NCI-H2107 (cell line): Measurements from ENCODE around the gene TAL1.

ENCODE experiments used
- DNase-seq: peaks from one replicate; lab custom pipeline; 2025; lab: John Stamatoyannopoulos, UW

Gene TAL1

DNA sequence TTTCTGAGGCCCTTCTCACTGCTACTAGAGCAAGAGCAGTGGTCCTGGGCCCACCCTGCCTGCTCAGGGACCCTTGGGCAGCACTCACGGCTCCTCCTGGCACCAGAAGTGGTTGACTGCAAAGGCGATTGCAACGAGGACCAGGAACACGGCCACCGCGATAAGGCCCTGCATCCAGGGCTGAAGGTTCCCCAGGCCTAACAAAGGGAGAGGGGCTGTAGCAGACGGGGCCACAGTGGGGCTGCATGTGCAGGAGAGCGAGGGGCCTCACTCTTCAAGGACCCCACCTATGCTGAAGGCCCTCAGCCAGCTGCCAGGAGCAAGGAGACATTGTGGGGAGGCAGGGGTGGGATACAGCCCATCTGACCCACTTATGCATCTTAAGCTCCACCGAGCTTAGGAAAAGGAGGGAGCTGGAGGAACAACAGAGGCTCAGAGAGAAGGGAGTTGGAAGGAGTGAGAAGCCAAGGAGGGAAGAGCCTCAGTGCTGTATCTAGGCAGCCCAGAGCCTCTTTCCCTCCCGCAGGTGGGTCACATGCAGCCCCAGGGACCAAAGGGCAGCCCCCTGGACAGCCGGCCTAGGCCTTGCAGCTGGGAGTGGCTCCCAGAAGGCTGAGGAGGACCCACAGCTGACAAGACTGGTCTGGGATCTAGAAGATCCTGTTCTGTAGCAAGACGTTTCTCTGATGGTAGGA, 44.6 kb downstream of the TAL1 start:
- DNase-seq = no peak

DNA sequence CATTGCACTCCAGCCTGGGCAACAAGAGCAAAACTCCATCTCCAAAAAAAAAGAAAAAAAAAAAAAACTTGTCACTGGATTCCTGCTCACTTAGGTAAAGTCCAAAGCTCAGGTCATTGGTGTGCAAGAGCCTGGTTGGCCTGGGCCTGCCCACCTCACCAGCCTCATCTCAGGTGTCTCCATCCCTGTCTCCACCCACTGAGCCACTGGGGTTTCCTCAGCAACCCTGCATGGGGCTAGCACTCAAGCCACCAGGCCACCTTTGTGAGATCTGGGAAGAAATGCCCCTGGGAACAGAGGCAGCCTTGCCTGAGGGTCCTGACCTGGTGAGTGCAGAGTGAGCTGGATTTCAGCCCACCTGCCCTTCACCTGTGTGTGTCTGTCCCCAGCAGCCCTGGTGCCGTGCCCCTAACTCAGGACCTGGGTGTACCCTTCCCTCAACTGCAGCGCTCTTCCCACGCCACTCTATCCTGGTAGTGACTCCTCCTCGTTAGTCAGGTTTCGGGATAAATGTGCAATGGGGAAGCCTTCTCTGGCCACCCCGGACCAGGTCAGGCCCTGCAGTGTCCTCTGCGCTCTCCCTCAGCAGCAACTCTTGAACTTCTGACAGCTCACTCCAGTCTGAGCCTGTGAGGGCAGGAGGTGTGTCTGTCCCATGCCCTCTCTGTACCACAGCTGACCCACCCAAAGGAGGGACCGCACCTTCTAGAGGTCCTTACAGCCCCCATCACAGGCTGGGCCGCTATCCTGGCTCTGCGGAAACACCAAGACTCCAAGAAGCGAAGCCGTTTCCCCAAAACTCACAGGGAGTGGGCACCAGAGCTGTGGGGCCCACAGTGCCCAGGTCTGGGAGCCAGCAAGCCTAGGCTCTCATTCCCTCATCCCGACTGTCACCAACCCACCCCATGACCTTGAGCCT, 45.5 kb downstream of the TAL1 start:
- DNase-seq = no peak

DNA sequence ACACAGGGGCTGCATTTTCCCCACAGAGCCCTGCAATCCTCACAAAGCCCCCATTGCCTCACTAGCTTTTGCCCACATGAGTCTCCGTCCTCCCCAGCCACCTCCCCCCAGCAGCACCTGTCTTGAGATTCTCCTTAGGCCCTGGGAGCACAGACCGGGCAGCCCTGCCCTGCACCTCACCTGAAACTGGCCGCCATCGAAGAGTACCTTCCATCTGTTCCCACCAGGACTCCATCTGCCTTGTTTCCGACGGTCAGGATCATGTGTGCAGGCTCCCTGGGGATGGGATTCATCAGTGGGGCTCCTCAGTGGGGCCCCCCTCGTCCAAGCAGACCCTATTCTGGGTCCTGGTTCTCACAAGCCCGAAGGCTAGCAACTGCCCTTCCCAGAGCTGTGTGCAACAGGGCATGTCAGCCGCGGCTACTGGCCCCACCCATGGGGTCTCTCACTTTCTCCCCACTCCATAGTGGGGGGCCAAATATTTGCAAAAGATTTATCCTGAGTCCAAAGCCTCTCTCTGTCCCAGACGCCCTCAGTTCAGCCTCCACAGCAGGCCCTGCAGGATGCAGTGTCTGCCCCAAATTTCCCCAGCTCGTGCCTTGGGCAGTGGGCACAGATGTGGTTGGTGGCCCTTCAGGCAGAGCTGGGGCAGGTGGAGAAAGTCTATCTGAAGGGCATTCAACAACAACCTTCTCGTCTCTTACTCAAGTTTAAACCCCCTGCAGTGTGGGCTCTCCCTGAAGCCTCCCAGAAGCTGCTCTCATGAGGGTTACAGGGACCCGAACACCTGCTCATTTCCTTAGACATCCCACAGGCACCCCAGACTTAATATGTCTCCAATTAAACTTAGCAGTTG, 47.0 kb downstream of the TAL1 start:
- no peak for DNase-seq

DNA sequence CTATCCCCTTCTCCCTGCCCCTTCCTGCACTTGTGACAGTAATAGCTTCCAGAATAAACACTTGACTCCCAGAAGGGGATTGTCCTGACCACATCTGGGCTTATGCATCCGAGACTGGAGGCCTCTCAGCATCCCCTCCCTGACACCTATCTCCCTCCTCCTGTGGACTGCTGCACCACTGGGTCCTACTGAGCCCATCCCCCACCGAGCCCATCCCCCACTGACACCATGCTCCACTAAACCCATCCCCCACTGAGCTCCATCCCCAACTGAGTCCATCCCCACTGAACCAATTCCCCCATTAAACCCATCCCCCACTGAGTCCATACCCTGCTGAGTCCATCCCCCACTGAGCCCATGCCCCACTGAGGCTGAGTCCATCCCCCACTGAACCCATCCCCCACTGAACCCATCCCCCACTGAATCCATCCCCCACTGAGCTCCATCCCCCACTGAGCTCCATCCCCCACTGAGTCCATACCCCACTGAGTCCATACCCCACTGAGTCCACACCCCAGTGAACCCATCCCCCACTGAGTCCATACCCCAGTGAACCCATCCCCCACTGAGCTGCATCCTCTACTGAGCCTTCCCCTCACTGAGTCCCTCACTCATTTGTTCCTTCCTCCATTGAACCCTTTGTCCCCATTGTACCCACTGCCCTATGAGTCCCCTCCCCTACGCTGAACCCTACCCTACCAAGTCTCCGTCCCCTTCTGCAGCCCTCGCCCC, 47.8 kb downstream of the TAL1 start:
- no peak for DNase-seq

DNA sequence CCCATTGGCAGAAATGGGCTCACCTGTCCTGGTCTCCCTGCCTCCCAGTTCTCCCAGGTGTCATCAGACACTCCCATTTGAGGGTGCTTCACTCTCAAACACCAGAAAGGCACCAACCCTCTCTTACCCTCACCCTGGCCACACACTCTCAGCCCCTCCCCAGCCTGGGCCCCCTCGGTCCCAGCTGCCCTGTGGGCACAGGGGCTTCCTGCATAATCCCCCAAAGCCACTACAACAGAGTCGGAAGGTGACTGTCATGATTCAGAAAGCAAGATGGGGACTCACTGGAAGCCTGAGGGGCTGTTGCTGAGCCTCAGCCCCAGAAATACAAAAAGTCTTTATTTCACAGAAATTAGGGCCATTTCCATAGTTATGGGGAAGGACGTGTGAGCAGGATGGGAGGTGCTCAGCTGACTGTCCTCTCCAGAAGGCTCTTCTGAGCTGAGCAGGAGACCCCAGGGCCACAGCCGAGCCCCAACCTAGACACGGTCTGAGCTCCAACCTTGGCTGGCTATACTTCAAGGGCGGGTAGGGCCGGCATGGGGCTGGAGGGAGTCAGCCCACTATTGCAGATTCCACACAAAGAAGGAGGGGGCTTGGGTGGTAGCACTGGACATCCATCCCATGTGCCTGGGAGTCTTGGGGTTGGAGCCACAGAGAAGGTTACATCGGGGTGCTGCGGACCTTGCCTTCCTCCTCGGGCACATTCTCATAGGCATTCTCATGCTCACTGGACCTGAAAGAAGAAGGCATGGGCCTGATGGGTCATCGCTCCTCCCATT, 48.5 kb downstream of the TAL1 start:
- DNase-seq = no peak

DNA sequence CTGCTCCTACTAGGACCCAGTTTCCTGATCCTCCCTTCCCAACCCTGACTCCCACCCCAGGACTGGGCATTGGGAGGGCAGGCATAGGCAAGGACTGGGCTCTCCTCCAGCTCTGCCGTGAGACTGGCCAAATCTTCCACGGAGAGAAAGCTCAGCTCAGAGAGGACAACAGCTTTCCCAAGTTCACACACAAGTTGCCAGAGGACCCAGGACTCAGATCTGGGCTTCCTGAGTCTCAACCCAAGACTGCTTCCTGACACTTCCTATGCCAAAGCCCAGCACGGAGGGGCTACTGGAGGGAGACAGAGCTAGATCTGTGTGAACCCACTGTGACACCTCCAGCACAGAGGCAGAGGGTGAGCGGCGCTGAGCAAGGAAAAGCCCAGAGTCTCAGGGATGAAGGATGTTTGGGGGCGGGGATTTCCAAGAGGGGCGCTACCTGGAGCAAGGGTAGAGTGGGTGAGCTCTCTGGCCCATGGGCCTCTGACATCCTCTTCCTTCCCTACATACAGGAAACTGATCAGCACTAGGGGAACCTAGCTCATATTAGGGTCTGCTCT, 49.3 kb downstream of the TAL1 start:
- no peak for DNase-seq

DNA sequence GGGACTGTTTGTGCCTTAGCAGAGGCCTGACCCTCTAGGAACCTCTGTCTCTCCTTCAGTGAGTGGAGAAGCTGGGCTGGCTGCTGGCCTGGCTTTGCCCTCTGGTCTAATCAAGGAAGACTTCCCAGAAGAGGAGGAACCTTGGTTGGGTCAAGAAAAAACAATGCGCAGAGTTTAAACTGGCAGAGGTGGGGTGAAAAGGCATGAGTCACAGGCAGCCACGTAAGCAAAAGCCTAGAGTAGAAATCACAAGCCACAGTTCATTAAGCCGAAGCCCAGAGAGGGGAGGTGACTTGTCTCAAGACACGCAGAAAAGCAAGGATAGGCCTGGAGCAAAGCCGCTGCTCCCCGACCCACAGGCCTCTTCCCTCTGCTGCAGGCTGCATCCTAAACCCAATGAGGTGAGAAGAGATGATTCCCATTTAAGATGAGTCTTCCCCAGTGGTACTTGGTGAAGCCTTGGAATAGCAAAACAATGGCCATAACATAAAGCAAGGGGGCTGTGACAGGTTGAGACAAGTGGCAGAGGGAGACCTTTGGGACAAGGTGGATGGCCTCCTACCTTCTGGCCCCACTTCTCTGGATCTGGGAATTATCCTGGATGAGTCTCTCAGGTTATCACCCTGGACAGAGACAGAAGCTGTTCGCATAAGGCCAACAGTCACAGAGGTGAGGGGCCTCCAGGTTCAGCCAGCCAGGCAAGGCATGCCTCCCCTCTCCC, 49.9 kb downstream of the TAL1 start:
- no peak for DNase-seq

DNA sequence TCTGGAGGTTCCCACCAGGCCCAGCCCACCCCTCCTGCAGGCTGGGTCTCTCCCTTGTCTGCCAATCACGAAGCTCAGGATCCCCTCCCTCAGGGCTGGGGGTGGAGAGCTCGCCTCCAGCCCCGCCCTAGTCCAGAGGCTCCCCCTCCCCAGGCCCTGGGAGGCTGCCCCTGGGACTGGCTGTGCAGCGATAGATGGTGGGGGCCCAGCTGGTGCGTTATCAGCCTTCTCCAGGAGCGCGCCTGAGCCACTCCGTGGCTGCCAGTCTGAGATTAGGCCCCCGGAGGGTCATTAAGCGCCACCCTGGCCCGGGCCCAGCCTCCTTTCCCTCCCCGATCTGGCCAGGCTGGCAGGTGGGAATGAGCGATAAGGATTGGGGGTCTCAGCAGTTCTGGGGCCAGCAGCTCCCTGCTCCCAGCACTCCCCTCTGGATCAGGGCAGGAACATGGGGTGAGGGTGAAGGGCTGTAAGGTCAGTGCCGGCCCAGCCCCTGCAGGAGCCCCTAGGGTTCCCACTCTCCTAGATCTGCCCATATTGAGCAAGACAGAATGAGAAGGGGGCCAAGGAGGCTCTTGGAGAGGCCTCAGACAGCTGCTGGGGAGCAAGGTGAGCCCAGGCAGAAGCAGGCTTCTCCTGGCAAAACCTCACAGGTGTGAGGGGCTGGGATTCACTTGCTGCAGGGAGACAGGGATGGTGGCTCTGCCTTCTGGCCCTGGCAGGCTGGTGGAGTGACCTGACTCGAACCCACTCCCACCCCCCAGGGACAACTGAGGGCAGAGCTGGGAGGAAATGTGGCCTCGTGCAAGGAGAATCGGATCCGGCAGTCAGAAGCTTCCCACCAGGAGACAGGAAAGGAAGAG, 50.7 kb downstream of the TAL1 start:
- no peak for DNase-seq

DNA sequence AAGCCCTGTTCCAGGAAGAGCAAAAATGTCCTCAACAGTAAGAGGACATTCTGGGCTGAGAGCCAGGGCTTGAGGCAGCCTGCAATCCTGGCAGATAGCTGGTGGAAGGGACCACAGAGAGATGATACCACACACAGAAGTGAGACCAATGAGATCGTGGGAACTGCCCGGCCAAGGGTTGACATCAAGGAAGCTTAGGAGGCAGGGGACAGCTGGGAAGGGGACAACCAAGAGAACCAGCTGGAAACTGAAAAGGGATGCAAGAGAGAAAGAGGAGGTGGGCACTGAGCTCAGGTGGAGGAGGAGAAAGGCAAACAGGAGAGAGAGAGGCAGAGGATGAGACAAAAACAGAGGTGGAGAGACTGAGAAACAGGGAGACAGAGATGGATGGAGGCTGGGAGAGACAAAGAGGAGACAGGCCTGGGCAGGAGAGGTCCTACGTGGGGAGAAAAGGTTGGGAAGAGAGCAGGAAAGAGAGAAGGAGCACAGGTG, 51.4 kb downstream of the TAL1 start:
- DNase-seq = no peak

DNA sequence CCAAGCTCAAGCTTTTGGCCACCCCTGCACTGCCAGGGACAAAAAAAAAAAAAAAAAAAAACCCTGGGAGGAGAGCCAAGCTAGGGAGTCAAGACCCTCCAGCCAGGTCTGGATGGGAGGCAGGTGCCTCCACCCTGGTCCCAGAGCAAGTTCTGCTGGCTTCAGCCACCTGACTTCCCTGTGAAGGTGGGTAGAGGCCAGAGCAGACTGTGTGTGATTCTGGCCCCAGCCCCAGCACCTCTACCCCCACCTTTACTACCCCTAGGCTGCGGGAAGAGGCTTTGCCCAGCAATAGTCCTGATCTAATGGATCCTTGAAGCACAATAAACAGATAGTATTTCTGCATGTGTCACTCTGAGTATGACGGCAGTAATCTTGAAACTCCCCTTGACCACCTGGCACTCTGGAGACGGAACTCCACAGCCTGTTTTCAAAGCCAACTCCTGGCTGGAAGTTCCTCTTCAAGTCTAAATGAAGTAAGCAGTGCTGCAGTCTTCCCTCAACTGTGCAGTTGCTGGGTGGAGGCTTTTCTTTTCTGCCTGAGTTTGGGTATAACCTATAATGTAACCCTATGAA, 51.9 kb downstream of the TAL1 start:
- no peak for DNase-seq

DNA sequence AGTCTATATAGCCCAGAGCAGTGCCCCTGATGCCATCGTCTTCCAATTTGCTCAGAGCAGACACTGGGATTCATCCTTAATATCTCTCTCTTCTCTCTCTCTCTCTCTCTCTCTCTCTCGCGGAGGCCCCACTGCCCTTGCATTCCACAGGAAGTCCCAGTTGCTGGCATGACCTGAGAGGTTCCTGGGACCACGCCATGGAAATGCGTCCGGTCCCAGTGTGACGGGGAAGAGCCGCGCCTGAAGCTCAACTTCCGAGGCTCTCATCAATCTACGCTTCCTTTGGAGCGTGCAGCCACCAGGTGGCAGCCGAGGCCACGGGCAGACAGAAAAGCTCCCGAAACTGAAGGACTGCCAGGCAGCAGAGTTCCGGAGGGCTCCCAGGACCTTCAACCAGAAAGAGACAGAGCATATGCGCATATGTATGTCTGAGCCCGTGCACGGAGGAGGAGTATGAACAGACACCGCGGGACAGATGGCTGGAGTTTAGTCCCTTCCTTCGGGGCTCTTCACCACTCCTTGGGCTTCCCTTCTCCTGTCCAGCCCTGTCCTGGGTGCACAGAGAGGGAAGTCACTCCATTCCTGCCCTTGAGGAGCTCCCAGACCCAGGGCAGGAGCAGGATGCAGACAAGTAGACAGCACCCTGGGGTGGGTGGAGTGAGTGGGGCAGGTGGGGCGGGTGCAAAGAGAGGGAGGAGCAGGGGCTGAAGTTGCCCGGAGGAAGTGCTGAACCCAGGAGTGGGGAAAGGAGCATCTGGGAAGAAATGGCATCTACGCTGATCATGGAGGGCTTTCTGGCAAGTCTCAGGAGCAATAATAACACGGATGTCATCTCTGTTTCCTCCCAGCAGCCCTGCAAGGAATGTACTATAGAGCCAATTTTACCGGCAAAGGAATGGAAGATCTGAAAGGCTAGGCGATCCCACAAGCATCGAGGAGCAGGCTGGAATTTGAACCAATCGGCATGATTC, 52.7 kb downstream of the TAL1 start:
- DNase-seq = peak; percentile 73

DNA sequence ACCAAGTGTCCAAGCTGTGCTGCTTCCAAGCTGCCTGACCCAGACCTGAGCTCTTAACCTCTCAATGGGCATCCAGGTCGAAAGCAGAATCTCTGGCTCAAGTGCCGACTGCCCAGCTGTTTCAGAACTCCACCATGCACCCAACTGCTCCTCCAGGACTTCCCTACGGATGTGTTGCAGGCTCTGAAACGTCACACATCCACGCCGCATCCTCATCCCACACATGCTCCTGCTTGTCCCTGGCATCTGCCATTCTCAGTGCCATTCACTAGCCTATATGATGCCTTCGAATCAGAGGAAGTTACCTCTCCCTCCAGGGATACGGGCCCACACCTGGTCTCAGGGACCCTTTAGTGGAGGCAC, 53.4 kb downstream of the TAL1 start:
- no peak for DNase-seq

DNA sequence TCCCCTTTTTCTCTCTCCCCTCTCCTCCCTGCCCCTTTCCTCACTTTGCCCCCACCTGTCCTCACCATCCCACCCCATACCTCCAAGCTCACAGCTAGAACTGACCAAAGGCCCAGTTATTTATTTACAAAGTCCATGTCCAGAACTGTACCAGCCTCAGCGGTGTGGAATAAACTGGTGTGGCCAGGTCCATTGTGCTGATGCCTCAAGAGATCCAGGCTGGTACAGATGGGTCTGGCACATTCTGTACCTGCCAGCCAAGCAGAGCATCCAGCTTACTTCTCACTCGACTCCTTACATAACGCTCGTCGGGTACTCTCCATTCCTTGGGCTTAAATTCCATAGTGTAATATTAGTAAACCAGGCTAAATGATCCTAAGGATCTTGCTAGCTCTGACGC, 54.0 kb downstream of the TAL1 start:
- DNase-seq = no peak

DNA sequence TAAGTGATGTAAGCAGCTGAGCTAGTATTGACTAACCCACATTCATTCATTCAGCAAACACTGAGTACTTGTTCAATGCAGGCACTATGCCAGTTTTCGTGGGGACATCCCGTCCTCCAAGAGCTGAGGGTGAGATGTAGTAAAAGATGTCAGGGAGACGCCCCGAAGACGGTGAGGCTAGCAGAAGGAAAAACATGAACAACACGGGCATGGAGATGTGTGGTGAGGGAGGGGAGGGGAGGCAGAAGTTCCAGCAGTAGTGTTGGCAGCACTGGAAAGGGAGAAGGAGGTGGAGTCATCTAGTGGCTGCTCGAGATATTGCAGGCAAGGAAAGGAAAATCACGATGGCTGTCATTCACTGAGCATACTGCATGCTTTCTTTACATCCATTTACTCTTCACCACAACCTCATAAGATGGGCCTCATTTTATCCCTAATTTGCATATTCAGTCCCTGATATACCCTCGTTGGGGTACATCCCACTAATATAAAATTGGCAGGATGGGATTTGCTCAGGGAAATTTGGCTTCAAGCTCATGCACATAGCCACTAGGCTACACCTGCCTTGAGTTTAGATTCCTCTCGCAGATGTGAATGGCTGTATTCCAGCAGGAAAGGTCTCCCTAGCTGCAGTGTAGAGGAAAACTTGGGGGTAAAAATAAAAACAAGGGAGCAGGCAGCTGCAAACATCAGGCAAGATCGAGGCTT, 56.6 kb downstream of the TAL1 start:
- DNase-seq = no peak

DNA sequence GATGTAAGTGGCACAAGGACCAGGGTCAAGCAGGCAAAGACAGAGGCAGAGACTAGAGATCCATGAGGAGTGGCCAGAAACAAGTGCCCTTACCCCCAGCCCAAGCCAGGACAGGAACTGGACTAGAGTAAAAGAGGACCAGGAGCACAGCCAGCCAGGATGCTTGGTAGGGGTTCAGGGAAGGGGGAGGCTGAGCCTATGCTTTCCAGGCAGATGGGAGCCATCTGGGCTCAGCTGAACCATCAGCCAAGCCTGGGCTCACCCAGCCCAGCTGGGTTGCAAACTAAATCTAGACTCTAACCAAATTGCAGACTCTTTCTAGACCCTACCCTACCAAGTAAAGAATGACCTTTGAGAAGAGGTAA, 57.4 kb downstream of the TAL1 start:
- DNase-seq = no peak

DNA sequence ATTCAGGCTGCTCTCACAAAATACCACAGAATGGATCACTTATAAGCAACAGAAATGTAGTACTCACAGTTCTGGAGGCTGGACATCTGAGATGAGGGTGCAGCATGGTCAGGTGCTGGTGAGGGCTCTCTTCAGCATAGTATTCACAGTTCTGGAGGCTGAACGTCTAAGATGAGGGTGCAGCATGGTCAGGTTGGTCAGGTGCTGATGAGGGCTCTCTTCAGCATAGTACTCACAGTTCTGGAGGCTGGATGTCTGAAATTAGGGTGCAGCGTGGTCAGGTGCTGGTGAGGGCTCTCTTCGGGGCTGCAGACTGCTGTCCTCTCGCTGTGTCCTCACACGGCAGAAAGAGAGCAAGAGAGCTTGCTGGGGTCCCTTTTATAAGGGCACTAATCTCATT, 59.2 kb downstream of the TAL1 start:
- no peak for DNase-seq
